Neural progenitor cell (in vitro differentiated cells): ENCODE results near the gene BTBD9.

Experiments
- EZH2 ChIP-seq: fragments of 200-600 bp; sonication (generic); IDR thresholded peaks from 2 replicates; pipeline ENCODE4 v1.6.1; 2017; ENCODE audit warnings: antibody characterized with exemption, mild to moderate bottlenecking, moderate library complexity
- EZH2phosphoT487 ChIP-seq: fragments of 200-600 bp; sonication (generic); IDR thresholded peaks from 2 replicates; pipeline ENCODE4 v1.6.1; 2017; ENCODE audit warnings: antibody characterized with exemption
- TF ChIP-seq, protein P1 (sequence below): fragments of 200-600 bp; sonication (generic); IDR thresholded peaks from 2 replicates; pipeline ENCODE4 v1.5.1; 2017; ENCODE audit warnings: antibody characterized with exemption, mild to moderate bottlenecking

GRCh38 chr6:38438097-38438496 is 201.6 kb downstream of the BTBD9 start:
- TF ChIP-seq, protein P1, sequence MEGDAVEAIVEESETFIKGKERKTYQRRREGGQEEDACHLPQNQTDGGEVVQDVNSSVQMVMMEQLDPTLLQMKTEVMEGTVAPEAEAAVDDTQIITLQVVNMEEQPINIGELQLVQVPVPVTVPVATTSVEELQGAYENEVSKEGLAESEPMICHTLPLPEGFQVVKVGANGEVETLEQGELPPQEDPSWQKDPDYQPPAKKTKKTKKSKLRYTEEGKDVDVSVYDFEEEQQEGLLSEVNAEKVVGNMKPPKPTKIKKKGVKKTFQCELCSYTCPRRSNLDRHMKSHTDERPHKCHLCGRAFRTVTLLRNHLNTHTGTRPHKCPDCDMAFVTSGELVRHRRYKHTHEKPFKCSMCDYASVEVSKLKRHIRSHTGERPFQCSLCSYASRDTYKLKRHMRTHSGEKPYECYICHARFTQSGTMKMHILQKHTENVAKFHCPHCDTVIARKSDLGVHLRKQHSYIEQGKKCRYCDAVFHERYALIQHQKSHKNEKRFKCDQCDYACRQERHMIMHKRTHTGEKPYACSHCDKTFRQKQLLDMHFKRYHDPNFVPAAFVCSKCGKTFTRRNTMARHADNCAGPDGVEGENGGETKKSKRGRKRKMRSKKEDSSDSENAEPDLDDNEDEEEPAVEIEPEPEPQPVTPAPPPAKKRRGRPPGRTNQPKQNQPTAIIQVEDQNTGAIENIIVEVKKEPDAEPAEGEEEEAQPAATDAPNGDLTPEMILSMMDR, result no peak
- TF ChIP-seq EZH2phosphoT487 (no peak), EZH2 (no peak)
